GM13976 (cell line): ENCODE data around the gene SLCO2A1.

Experiments used
- DNase-seq: peaks from one replicate; pipeline ENCODE4 v3.0.0; 2012; ENCODE audit warnings: low spot score
- CTCF ChIP-seq: IDR thresholded peaks from 2 replicates; pipeline ENCODE4 v1.5.1; 2012; ENCODE audit warnings: borderline replicate concordance, mild to moderate bottlenecking; ENCODE audit not compliant: insufficient read depth; ENCODE audit errors: extremely low read depth, missing control alignments, control extremely low read depth
- in situ Hi-C: fragments of 300-500 bp; cut with MboI; formaldehyde crosslinking; loops from one replicate; pipeline ENCODE4 v1.12.0; 2022; ENCODE audit warnings: low sequenced_read_pairs, mixed read lengths, inconsistent platforms; ENCODE audit not compliant: unreplicated experiment

Gene SLCO2A1

GRCh38 chr3:134036291-134036690 lies 6.6 kb upstream of the SLCO2A1 start:
- in situ Hi-C loops: no loop called here
- no peak for DNase-seq
- TF ChIP-seq CTCF: no peak

GRCh38 chr3:134035836-134036235 lies 6.1 kb upstream of the SLCO2A1 start:
- in situ Hi-C loops: no loop called here
- TF ChIP-seq CTCF: no peak
- DNase-seq: no peak

- TF ChIP-seq CTCF: no peak
- DNase-seq: no peak
- in situ Hi-C loops: no loop called here
These were observed 4.5 kb upstream of the SLCO2A1 start for GRCh38 chr3:134034005-134034785.

- no peak for DNase-seq
- no peak for TF ChIP-seq CTCF
- in situ Hi-C loops: no loop called here
These were observed 3.7 kb upstream of the SLCO2A1 start for GRCh38 chr3:134033315-134033996.

- DNase-seq: no peak
- in situ Hi-C loops: no loop called here
- TF ChIP-seq CTCF: no peak
These were observed 1.7 kb upstream of the SLCO2A1 start for GRCh38 chr3:134031348-134031915.

GRCh38 chr3:134030379-134031347 lies 938 bp upstream of the SLCO2A1 start:
- TF ChIP-seq CTCF: no peak
- in situ Hi-C loops: no loop called here
- DNase-seq: no peak
